Kidney capillary endothelial cell (primary cell): ENCODE data around the gene RREB1.

Experiments used
- DNase-seq: peaks from one replicate; pipeline ENCODE4 v3.0.0-alpha.2; 2018; ENCODE audit warnings: low spot score

Gene RREB1

DNA sequence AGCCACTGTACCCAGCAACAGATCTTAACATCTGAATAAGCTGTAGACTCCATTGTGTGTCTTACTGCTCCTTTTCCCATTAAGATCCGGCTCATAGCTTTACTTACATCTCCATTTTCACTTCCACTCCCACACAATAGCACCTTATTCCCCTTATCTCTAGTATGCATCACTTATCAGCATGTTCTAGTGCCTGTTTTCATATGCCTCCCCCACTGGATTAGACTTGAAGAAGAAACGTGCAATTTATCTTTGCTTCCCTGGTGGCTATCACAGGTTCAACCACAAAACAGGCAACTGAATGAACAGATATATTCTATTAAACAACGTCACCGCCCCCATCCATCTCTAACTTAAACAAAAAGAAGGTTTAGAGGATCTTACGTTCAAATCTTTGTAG lies 193.2 kb downstream of the RREB1 start:
- DNase-seq = no peak
